ENCODE measurements around the gene BMERB1. TPM values are rescaled to one million over a fixed set of nuclear protein-coding genes. Genes with fewer than 3 reads are reported as not detected.

Gene BMERB1
- total RNA-seq, 1 donor from 2014 or later = 45.4 TPM

DNA sequence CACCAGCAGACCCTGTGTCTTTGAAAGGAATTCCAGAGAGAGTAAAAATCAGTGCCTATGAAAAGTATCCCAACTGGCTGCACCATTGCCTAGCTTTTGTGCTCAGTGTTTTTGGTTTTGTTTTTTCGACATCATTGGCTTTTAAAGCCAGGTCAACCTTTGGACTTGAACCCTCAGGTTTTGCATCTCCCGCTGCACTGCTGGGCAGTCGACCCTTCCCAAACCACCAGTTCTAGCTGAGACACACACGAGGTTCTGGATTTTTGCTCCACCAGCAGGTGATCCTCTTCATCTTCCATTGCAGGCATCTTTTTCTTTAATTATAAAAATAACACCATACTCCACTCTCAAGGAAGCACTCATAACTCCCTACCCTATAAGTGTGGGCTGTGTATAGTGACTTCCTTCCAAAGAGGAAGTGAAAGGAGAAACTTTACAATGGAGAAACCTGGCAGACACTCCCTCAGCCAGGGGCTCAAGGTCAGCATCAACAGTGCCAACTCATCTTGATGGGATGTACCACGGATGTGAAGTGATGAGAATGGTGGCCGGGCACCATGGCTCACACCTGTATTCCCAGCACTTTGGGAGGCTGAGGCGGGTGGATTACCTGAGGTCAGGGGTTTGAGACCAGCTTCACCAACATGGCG lies 57.8 kb downstream of the BMERB1 start:
- Histone ChIP-seq H3K27me3 (no peaks in the 10 kb centered on the region), H3K9me3 (no peaks in the 10 kb centered on the region), H3K27ac (no peak overlapping the region), H3K4me3 (no peak overlapping the region), H3K4me1 (peaks cover 5 to 23% of the 10 kb centered on the region in 2 donors), H3K36me3 (no peaks in the 10 kb centered on the region)
- peak in 1 of 2 donors; percentile 24 for DNase-seq (ENCODE audit: low spot score in 2 of 2)
- TF ChIP-seq, protein P1, sequence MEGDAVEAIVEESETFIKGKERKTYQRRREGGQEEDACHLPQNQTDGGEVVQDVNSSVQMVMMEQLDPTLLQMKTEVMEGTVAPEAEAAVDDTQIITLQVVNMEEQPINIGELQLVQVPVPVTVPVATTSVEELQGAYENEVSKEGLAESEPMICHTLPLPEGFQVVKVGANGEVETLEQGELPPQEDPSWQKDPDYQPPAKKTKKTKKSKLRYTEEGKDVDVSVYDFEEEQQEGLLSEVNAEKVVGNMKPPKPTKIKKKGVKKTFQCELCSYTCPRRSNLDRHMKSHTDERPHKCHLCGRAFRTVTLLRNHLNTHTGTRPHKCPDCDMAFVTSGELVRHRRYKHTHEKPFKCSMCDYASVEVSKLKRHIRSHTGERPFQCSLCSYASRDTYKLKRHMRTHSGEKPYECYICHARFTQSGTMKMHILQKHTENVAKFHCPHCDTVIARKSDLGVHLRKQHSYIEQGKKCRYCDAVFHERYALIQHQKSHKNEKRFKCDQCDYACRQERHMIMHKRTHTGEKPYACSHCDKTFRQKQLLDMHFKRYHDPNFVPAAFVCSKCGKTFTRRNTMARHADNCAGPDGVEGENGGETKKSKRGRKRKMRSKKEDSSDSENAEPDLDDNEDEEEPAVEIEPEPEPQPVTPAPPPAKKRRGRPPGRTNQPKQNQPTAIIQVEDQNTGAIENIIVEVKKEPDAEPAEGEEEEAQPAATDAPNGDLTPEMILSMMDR (IDR thresholded peaks at IDR 0.05) = no peak
- intact Hi-C loops (cut with DNase I) = no loop called here

GRCh38 chr16:15493466-15494180 lies 59.2 kb downstream of the BMERB1 start:
- TF ChIP-seq, protein P1 (IDR thresholded peaks at IDR 0.05) = no peak
- Histone ChIP-seq H3K27me3 (no peaks in the 10 kb centered on the region), H3K4me3 (no peak overlapping the region), H3K36me3 (no peaks in the 10 kb centered on the region), H3K9me3 (no peaks in the 10 kb centered on the region), H3K4me1 (peaks cover 5 to 18% of the 10 kb centered on the region in 2 donors), H3K27ac (peak overlapping the region in 1 of 2 donors; percentile 25)
- DNase-seq (ENCODE audit: low spot score in 2 of 2) = peak in 1 of 2 donors; percentile 51
- intact Hi-C loops (cut with DNase I) = no loop called here

- Histone ChIP-seq H3K4me1 (peaks cover 5 to 12% of the 10 kb centered on the region in 2 donors), H3K27me3 (no peaks in the 10 kb centered on the region), H3K9me3 (no peaks in the 10 kb centered on the region), H3K27ac (peak overlapping the region in 1 of 2 donors; percentile 25), H3K36me3 (no peaks in the 10 kb centered on the region), H3K4me3 (no peak overlapping the region)
- DNase-seq (ENCODE audit: low spot score in 2 of 2) = peak in 1 of 2 donors; percentile 37
- intact Hi-C loops (cut with DNase I) = no loop called here
- TF ChIP-seq, protein P1 (IDR thresholded peaks at IDR 0.05) = no peak
These were observed 59.8 kb downstream of the BMERB1 start for GRCh38 chr16:15494236-15494635.

DNA sequence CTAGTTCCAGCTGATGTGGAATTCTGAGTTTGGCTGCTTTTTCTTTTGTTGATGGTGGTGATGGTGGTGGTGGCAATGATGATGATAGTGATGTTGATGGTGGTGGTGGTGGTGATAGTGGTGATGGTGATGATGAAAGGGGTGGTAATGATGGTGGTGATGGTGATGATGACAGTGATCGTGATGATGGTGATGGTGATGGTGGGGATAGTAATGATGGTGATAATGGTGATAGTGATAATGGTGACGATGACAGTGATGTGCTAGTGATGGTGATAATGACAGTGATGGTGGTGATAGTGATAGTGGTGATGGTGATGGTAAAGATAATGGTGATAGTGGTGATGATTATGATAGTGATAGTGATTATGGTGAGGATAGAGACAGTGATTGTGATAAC lies 61.5 kb downstream of the BMERB1 start:
- H3K27me3 ChIP-seq = no peaks in the 10 kb centered on the region
- intact Hi-C loops (cut with DNase I) = no loop called here

DNA sequence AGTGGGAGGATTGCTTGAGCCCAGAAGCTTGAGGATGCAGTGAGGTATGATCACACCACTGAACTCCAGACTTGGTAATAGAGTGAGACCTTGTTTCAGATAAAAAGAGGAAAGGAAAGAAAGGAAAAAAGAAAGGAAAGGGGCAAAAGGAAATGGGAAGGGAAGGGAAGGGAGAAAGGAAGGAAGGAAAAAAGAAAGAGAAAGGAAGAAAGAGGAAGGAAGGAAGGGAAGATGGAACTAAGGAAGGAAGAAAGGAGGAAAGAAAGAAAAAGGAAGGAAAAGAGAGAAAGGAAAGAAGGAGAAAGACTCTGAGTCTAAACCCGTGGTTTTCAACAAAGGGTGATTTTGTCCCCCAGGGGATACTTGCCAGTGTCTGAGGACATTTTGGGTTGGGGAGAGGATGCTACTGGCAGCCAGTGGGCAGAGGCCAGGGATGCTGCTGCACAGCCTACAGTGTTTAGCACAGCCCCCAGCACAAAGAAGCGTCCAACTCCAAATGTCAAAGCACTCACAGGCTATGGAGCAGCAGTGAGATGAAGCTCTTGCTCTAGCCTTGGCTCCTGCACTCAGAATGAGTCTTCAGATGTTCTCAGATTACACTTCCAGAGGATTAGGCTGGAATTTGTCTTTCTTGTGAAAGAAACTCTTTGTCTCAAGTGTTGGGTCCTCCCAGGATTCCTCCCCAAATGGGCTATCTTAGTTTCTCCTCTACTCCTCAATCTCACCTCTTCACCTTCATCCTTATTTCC lies 64.2 kb downstream of the BMERB1 start:
- Histone ChIP-seq H3K27me3 (no peaks in the 10 kb centered on the region), H3K4me3 (no peak overlapping the region), H3K4me1 (peaks cover 0 to 2% of the 10 kb centered on the region in 2 donors), H3K27ac (no peak overlapping the region), H3K9me3 (no peaks in the 10 kb centered on the region), H3K36me3 (no peaks in the 10 kb centered on the region)
- TF ChIP-seq, protein P1 (IDR thresholded peaks at IDR 0.05) = no peak
- intact Hi-C loops (cut with DNase I) = no loop called here
- no peak for DNase-seq (ENCODE audit: low spot score in 2 of 2)

More for the DNA sequence above, 61.5 kb downstream of the BMERB1 start:
- H3K36me3 ChIP-seq = no peaks in the 10 kb centered on the region
- H3K4me3 ChIP-seq = no peak overlapping the region
- no peak overlapping the region for H3K27ac ChIP-seq
- no peaks in the 10 kb centered on the region for H3K4me1 ChIP-seq
- DNase-seq (ENCODE audit: low spot score in 2 of 2) = no peak
- TF ChIP-seq, protein P1 (IDR thresholded peaks at IDR 0.05) = no peak
- H3K9me3 ChIP-seq = no peaks in the 10 kb centered on the region
